Measurements from ENCODE around the gene IL13RA1.
"Not testable (repeated sequence)": the region's sequence is repeated elsewhere in the genome, so short reads cannot be mapped to it uniquely, and the experiment has no call there.

Gene IL13RA1

GRCh38 chrX:118726887-118727685 lies at the start of gene IL13RA1:
Gene IL13RA1 (plus strand): TSS chrX:118727606. CDS start chrX:118727639, 33 bp downstream.
- in situ Hi-C loops (cut with MboI; ENCODE audit: low sequenced_read_pairs), result no loop called here

GRCh38 chrX:118679290-118679689 lies 48.1 kb upstream of the IL13RA1 start:
- in situ Hi-C loops (cut with MboI; ENCODE audit: low sequenced_read_pairs), result no loop called here

- in situ Hi-C loops (cut with MboI; ENCODE audit: low sequenced_read_pairs), result no loop called here
These were observed 45.0 kb upstream of the IL13RA1 start for GRCh38 chrX:118682258-118683014.

- in situ Hi-C loops (cut with MboI; ENCODE audit: low sequenced_read_pairs), result no loop called here
These were observed 42.0 kb upstream of the IL13RA1 start for GRCh38 chrX:118685393-118685792.

- in situ Hi-C loops (cut with MboI; ENCODE audit: low sequenced_read_pairs), result no loop called here
These were observed 38.5 kb upstream of the IL13RA1 start for GRCh38 chrX:118688935-118689334.

- in situ Hi-C loops (cut with MboI; ENCODE audit: low sequenced_read_pairs), result no loop called here
These were observed 33.6 kb upstream of the IL13RA1 start for GRCh38 chrX:118693843-118694242.

GRCh38 chrX:118694638-118695037 lies 32.8 kb upstream of the IL13RA1 start:
- in situ Hi-C loops (cut with MboI; ENCODE audit: low sequenced_read_pairs), result no loop called here

GRCh38 chrX:118698516-118699170 lies 28.8 kb upstream of the IL13RA1 start:
- in situ Hi-C loops (cut with MboI; ENCODE audit: low sequenced_read_pairs), result no loop called here

GRCh38 chrX:118702741-118703140 lies 24.7 kb upstream of the IL13RA1 start:
- in situ Hi-C loops (cut with MboI; ENCODE audit: low sequenced_read_pairs), result no loop called here

GRCh38 chrX:118706681-118707080 lies 20.7 kb upstream of the IL13RA1 start:
- in situ Hi-C loops (cut with MboI; ENCODE audit: low sequenced_read_pairs), result no loop called here

- in situ Hi-C loops (cut with MboI; ENCODE audit: low sequenced_read_pairs), result no loop called here
These were observed 12.9 kb upstream of the IL13RA1 start for GRCh38 chrX:118714521-118714920.

- in situ Hi-C loops (cut with MboI; ENCODE audit: low sequenced_read_pairs), result not testable (repeated sequence)
These were observed 11.5 kb upstream of the IL13RA1 start for GRCh38 chrX:118715917-118716316.

GRCh38 chrX:118716833-118717232 lies 10.6 kb upstream of the IL13RA1 start:
- in situ Hi-C loops (cut with MboI; ENCODE audit: low sequenced_read_pairs), result not testable (repeated sequence)

GRCh38 chrX:118717678-118718391 lies 9.6 kb upstream of the IL13RA1 start:
- in situ Hi-C loops (cut with MboI; ENCODE audit: low sequenced_read_pairs), result no loop called here

GRCh38 chrX:118718737-118719136 lies 8.7 kb upstream of the IL13RA1 start:
- in situ Hi-C loops (cut with MboI; ENCODE audit: low sequenced_read_pairs), result no loop called here

GRCh38 chrX:118720058-118720707 lies 7.2 kb upstream of the IL13RA1 start:
- in situ Hi-C loops (cut with MboI; ENCODE audit: low sequenced_read_pairs), result no loop called here

- in situ Hi-C loops (cut with MboI; ENCODE audit: low sequenced_read_pairs), result no loop called here
These were observed 4.0 kb upstream of the IL13RA1 start for GRCh38 chrX:118723376-118723775.

GRCh38 chrX:118724365-118724764 lies 3.0 kb upstream of the IL13RA1 start:
- in situ Hi-C loops (cut with MboI; ENCODE audit: low sequenced_read_pairs), result no loop called here

GRCh38 chrX:118724775-118725174 lies 2.6 kb upstream of the IL13RA1 start:
- in situ Hi-C loops (cut with MboI; ENCODE audit: low sequenced_read_pairs), result no loop called here

GRCh38 chrX:118726396-118726795 lies 1.0 kb upstream of the IL13RA1 start:
- in situ Hi-C loops (cut with MboI; ENCODE audit: low sequenced_read_pairs), result no loop called here
